H7 (cell line): ENCODE measurements around the gene FRYL. TPM values are rescaled to one million over a fixed set of nuclear protein-coding genes. Genes with fewer than 3 reads are reported as not detected.
"Not testable (repeated sequence)": the region's sequence is repeated elsewhere in the genome, so short reads cannot be mapped to it uniquely, and the experiment has no call there.

Experiments used
- DNase-seq: peaks from one replicate; pipeline ENCODE4 v3.0.0; 2012
- H3K27me3 ChIP-seq: 2 replicates; pipeline ENCODE4 v1.6.0; 2011; ENCODE audit warnings: mild to moderate bottlenecking, low read length; ENCODE audit not compliant: control insufficient read depth, insufficient read depth
- H3K36me3 ChIP-seq: replicated peaks from 2 replicates; pipeline ENCODE4 v1.5.1; 2011; ENCODE audit warnings: low read length; ENCODE audit not compliant: control insufficient read depth, insufficient read depth
- H3K4me3 ChIP-seq: 2 replicates; pipeline ENCODE4 v1.5.1; 2011; ENCODE audit warnings: low read depth, mild to moderate bottlenecking, control low read depth, low read length, moderate library complexity; ENCODE audit not compliant: insufficient read depth
- total RNA-seq: library from RNA; depleted of rRNA; stranded (reverse); fragments of >200 nt; shearing (Covaris generic); gene quantifications from 2 replicates; pipeline ENCODE4 v1.2.3, GENCODE V29; 2014; rRNA removed

The FRYL gene
- total RNA-seq, result 21.9 and 24.3 TPM in 2 replicates

DNA sequence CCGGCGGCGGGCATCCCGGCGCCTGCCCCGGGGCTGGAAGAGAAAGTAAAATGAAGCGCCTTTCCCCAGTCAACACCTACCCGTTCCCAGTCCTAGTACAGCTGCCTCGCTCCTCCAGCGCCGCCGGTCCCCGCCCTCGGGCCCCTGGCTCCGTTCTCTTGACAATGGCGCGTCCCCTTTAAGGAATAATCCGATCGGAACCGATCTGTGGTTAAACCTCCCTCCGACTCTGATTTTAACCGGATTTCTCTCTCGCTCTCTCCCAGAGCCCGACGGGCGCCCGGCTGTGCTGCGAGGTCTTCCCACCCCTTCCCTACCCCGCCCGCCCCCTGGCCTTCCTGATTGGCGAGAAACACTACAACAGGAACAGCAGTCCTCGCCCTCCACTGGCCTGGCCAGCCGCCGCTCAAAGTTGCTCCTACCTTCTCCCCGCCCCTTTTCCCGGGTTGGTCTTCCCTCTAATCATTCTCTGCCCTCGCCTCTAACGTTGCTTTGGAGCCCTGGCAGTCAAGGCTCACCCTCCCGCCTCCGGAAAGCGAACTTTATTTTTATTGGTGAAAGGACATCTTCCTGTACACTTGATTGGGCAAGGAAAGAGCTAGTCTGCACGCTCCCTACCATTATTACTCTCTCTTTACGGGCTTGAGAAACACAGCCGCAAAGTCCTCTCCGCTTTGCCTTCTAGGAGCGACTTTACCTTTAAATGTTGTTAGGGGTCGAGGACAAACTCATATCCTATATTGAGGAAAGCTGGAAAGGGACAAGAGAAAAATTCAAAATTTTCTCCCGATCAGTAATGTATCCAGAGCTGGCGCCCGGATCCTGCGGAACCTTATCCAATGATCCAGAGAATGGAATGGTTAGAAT, at the start of gene FRYL:
TSS of gene FRYL (minus strand) at position 282 of the 867 bp plus-strand sequence. CDS start 145,869 bp downstream, outside the sequence.
- H3K36me3 ChIP-seq, result no peaks in the 10 kb centered on the region
- DNase-seq, result peak; percentile 92
- no peaks in the 10 kb centered on the region for H3K27me3 ChIP-seq
- H3K4me3 ChIP-seq, result peak within 1 kb of the TSS; percentile 90

DNA sequence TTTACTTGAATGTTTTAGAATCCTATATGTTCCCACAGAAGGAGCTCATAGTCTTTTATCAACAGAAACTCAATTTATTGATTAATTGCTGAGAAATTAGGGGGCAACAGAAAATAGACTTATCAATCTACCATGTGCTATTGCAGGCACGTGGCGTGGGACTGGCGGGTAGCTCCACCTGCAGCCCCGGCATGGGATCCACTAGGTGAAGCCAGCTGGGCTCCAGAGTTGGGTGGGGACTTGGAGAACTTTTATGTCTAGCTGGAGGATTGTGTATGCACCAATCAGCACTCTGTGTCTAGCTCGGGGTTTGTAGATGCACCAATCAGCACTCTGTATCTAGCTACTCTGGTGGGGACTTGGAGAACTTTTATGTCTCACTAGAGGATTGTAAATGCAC, 47.5 kb upstream of the FRYL start:
- H3K36me3 ChIP-seq, result no peaks in the 10 kb centered on the region
- no peak overlapping the region for H3K4me3 ChIP-seq
- no peaks in the 10 kb centered on the region for H3K27me3 ChIP-seq
- no peak for DNase-seq

DNA sequence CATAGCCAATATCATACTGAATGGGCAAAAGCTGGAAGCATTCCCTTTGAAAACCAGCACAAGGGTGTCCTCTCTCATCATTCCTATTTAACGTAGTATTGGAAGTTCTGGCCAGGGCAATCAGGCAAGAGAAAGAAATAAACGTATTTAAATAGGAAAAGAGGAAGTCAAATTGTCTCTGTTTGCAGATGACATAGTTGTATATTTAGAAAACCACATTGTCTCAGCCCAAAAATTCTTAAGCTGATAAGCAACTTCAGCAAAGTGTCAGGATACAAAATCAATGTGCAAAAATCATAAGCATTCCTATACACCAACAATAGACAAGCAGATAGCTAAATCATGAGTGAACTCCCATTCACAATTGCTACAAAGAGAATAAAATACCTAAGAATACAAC, 41.4 kb upstream of the FRYL start:
- not testable (repeated sequence) for DNase-seq, H3K4me3 ChIP-seq, H3K27me3 ChIP-seq, H3K36me3 ChIP-seq

DNA sequence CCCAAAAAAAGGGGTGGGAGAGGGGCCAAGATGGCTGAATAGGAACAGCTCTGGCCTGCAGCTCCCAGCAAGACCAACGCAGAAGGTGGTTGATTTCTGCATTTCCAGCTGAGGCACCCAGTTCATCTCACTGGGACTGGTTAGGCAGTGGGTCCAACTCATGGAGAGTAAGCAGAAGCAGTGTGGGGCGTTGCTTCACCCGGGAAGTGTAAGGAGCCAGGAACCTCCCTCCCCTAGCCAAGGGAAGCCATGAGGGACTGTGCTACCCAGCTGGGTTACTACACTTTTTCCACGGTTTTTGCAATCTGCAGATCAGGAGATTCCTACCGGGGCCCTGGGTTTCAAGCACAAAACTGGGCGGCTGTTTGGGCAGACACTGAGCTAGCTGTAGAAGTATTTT, 36.9 kb upstream of the FRYL start:
- Histone ChIP-seq H3K36me3 (no peaks in the 10 kb centered on the region), H3K27me3 (no peaks in the 10 kb centered on the region), H3K4me3 (no peak overlapping the region)
- no peak for DNase-seq

DNA sequence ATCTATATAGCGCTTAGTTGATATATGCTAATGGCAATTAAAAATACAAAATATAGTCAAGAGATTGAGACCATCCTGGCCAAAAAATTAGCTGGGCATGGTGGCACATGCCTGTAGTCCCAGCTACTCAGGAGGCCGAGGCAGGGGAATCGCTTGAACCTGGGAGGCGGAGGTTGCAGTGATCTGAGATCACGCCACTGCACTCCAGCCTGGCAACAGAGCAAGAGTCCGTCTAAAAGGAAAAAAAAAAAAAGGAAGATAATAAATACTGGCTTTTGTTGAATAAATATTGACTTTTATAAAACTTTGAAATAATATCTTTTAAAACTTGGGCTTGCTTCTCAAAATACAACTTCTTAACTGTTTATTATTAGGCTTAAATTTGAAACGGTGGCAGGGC, 36.2 kb upstream of the FRYL start:
- H3K4me3 ChIP-seq, DNase-seq, H3K36me3 ChIP-seq, H3K27me3 ChIP-seq: not testable (repeated sequence)

DNA sequence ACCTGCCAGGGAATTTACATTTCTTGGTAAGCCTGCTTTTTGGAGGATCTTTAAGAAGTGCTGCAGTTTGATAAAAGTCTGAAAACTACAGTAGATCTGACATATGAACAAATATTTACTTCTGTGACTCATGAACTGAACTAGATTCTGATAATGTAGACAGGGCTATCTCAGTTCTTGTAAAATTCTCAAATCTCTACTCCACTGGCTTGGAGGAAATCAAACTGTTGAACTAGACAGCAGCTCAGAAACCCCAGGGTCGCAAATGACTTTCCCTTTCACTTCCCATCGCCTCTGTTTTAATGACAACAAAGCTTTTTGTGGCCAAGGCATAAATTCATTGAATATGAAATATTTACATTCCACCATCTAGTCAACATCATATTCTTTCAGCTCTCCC, 35.4 kb upstream of the FRYL start:
- H3K4me3 ChIP-seq, result no peak overlapping the region
- DNase-seq, result no peak
- no peaks in the 10 kb centered on the region for H3K36me3 ChIP-seq
- no peaks in the 10 kb centered on the region for H3K27me3 ChIP-seq

DNA sequence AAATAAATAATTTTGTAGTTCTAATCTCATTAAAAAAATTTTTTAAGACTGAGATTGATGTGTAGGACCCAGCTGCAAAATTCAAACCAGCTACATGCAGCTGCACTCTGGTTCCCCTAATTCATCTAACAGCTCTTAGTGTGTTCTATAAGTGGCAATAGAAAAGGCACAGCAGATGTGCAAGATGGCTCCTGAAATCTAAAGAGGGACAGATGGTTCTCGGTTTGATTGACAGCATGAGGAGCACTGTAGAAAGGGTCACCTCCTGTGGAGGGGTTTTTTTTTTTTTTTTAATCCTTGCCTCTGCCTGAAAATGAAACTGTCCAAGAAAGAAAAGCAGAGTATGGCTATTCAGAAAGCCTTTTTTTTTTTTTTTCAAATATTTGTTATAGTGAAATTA, 33.9 kb upstream of the FRYL start:
- Histone ChIP-seq H3K36me3 (no peaks in the 10 kb centered on the region), H3K4me3 (no peak overlapping the region), H3K27me3 (no peaks in the 10 kb centered on the region)
- DNase-seq, result no peak

DNA sequence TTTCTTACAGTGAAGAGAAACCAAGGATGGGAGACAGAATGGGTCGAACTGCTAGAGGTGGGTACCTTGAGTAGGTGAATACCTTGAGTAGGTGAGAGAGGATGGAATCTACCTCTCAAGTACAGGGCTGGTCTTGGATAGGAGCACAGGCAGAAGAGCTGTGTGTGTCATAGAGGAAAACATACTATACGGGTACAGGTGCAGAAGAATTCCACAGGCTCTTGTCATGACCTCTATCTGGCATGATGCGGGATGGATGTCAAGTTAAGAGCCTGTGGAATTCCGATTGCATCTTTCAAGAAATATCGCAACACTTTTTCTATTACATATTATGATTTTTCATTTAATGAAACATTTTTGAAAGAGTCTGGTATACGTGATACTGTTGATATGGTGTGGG, 32.8 kb upstream of the FRYL start:
- Histone ChIP-seq H3K4me3 (no peak overlapping the region), H3K36me3 (no peaks in the 10 kb centered on the region), H3K27me3 (no peaks in the 10 kb centered on the region)
- no peak for DNase-seq

DNA sequence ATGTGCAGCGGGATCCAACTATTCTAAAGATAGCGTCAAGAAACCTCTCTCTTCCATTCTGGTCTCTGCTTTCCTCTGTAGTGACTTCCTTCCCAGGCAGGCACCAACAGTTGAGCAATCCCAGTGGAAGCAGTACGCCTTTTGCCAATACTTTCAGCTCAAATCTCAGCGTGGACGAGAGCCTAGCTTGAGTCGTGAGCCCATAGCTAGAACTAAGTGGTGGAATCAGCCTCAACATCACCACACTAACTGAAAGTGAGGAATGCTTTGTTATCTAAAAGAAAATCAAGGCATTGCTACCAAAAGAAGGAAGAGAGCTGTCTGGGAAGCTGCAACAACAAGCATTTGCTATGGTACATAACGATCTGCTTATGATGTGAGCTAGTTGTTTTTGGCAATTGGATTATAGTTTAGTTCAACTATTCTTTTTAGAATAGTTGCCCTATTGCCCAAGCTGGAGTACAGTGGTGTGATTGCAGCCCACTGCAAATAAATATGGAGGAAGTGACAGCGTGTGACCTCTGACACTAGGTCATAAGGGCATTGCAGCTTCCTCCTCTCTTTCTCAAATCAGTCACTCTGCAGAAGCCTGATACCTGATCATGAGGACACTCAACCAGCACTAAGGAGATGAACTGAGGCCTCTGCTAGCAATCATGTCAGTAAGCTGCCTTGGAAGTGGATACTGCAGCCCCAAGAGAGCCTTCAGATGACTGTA, 24.7 kb upstream of the FRYL start:
- H3K27me3 ChIP-seq, result no peaks in the 10 kb centered on the region
- DNase-seq, result no peak

DNA sequence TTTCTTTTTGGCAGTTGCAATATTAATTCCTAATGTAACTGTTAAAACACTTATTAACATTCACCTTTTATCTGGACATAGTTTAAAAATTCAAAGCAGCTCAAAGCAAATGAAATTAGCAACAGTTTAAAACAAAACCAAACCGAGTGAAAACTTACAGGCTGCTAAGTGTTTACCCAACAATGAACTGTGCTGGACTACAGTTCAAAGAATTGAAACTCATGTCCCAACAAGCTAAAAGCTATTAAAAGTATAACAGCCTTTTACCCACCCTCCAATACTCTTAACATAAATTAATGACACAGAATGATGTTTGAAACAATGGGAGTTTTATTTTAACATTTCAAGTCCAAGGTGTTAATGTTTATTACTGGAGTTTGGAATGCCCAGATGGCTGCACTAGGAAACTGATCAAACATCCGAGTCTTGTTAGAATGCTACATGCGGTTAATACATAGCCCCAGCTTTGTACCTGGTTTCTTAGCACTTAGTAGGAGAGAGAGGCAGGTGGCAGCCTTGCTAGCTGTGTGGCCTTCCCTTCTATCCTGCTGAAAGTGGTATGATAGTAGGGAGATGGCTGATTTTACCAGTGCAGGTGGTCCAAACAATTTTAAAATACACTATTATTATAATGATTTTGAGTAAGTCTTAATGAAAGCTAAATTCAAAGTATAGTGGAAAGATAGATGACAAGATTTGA, 21.1 kb upstream of the FRYL start:
- no peak for DNase-seq
- Histone ChIP-seq H3K4me3 (no peak overlapping the region), H3K36me3 (no peaks in the 10 kb centered on the region), H3K27me3 (no peaks in the 10 kb centered on the region)

More for the DNA sequence above, 24.7 kb upstream of the FRYL start:
- H3K36me3 ChIP-seq, result no peaks in the 10 kb centered on the region
- H3K4me3 ChIP-seq, result no peak overlapping the region

DNA sequence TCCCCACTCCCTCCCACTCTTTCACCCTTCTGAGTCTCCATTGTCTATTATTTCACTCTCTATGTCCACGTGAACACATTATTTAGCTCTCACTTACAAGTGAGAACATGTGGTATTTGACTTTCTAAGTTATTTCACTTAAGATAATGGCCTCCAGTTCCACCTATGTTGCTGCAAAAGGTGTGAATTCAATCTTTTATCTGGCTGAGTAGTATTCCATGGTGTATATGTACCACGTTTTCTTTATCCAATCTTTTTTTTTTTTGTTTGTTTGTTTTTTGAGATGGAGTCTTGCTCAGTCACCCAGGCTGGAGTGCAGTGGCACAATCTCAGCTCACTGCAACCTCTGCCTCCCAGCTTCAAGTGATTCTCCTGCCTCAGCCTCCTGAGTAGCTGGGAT, 20.1 kb upstream of the FRYL start:
- not testable (repeated sequence) for H3K4me3 ChIP-seq, H3K36me3 ChIP-seq, DNase-seq

DNA sequence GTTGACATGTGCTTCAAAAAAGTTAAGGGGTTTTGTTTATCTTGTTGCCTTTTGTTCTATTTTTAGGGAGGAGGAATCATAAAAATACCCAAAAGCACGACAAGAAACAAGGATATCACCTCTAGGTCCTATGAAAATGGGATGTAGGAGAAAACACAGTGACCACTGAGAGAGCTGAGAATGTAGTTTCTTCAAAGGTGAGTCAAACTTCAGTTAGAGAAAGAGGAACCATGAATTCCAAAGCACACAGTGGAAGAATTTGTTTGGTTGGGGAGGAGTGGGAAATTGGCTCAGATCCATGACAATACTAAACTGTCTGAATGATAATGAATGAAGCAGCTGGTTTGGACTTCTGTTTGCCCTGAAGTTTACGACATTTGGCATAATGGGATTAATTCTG, 19.1 kb upstream of the FRYL start:
- no peak overlapping the region for H3K4me3 ChIP-seq
- no peaks in the 10 kb centered on the region for H3K36me3 ChIP-seq
- no peaks in the 10 kb centered on the region for H3K27me3 ChIP-seq
- no peak for DNase-seq

More for the DNA sequence above, 20.1 kb upstream of the FRYL start:
- not testable (repeated sequence) for H3K27me3 ChIP-seq

DNA sequence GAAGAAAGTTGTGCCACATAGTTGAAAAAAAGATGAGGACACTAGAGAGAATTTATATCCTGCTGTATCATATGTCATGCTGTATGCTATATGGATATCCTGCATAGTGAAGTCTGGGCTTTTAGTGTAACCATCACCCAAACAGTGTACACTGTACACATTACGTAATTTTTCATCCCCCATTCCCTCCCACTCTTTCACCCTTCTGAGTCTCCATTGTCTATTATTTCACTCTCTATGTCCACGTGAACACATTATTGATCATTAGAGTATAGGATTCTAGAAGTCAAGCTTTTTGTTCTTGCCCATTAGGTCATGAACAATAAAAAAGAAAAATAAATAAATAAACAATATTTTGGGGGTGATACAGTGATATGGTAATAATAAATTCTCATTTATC, 18.0 kb upstream of the FRYL start:
- DNase-seq, result no peak
- Histone ChIP-seq H3K36me3 (no peaks in the 10 kb centered on the region), H3K4me3 (no peak overlapping the region), H3K27me3 (no peaks in the 10 kb centered on the region)

DNA sequence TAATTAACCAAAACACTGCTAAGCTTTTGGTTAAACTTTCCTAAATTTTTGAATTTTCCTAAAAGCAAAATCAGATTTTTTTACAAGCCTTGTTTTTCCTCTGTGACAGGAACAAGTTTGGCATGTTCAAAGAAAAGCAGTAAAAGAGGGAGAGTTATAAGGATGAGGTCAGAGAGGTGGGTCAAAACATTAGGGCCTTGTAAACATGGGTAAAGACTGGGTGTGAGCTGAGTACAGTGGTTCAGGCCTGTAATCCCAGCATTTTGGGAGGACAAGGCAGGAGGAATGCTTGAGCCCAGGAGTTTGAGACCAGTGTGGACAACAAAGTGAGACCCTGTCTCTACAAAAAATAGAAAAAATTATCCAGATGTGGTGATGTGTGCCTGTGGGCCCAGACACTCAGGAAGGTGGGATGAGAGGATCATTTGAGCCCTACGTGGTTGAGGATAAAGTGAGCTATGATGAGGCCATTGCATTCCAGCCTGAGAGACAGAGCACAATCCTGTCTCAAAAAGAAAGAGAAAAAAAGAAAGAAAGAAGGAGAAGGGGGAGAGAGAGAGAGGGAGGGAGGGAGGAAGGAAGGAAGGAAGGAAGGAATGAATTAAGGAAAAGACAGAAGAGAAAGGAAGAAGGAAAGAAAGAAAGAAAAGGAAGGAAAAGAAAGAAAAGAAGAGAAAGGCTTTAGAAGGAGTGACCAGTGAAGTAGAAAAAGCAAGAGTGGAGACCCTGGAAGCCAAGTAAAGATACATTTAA, 17.0 kb upstream of the FRYL start:
- Histone ChIP-seq H3K4me3 (no peak overlapping the region), H3K36me3 (no peaks in the 10 kb centered on the region), H3K27me3 (no peaks in the 10 kb centered on the region)
- no peak for DNase-seq
